CD8-positive, alpha-beta memory T cell (primary cell): ENCODE results near the gene CCDC85C. TPM values are rescaled to one million over a fixed set of nuclear protein-coding genes. Genes with fewer than 3 reads are reported as not detected.

Experiments used
- CTCF ChIA-PET: fragments of 350-600 bp; sonication (Branson Sonifier 250); formaldehyde crosslinking; loops from one replicate; lab custom pipeline; 2021; ENCODE audit warnings: antibody characterized with exemption; lab: Charles Lee
- POLR2A ChIA-PET: fragments of 350-600 bp; sonication (Branson Sonifier 250); formaldehyde crosslinking; loops from one replicate; lab custom pipeline; 2021; ENCODE audit warnings: antibody characterized with exemption; lab: Charles Lee
- DNase-seq, 5 donors: peaks; one replicate each; pipeline versions ENCODE4 v3.0.0 to v3.0.0-alpha.2; 2020 to 2022; ENCODE audit warnings: mixed read lengths in 1 of 5
- H3K27ac ChIP-seq: one replicate; pipeline ENCODE4 v1.7.0; 2013; ENCODE audit warnings: low read depth, mild to moderate bottlenecking, low read length, moderate library complexity
- H3K27me3 ChIP-seq: 2 replicates; pipeline ENCODE4 v1.7.0; 2013; ENCODE audit warnings: low read length, mild to moderate bottlenecking; ENCODE audit not compliant: insufficient read depth, poor library complexity, severe bottlenecking
- H3K36me3 ChIP-seq: 2 replicates; pipeline ENCODE4 v1.7.0; 2013; ENCODE audit warnings: mild to moderate bottlenecking, low read length, moderate library complexity; ENCODE audit not compliant: insufficient read depth
- H3K4me1 ChIP-seq: 2 replicates; pipeline ENCODE4 v1.7.0; 2013; ENCODE audit warnings: mild to moderate bottlenecking, low read length, moderate library complexity; ENCODE audit not compliant: insufficient read depth
- H3K4me3 ChIP-seq: 2 replicates; pipeline ENCODE4 v1.7.0; 2013; ENCODE audit warnings: mild to moderate bottlenecking, low read length
- H3K9me3 ChIP-seq: 2 replicates; pipeline ENCODE4 v1.7.0; 2013; ENCODE audit warnings: mild to moderate bottlenecking, low read length
- H3K27ac Mint-ChIP-seq, 8 donors: one replicate each; pipeline ENCODE4 v1.8.0; 2020 to 2021; ENCODE audit warnings: mixed read lengths in 8 of 8, mild to moderate bottlenecking in 6 of 8, inconsistent platforms in 3 of 8, moderate library complexity in 3 of 8
- H3K27me3 Mint-ChIP-seq, 2 donors: one replicate each; pipeline ENCODE4 v1.8.0; 2020 to 2021; ENCODE audit warnings: mixed read lengths in 2 of 2, mild to moderate bottlenecking in 1 of 2, moderate library complexity in 1 of 2
- H3K36me3 Mint-ChIP-seq, 3 donors: one replicate each; pipeline ENCODE4 v1.8.0; 2020 to 2021; ENCODE audit warnings: mixed read lengths in 3 of 3, inconsistent platforms in 1 of 3, mild to moderate bottlenecking in 1 of 3
- H3K4me1 Mint-ChIP-seq, 3 donors: one replicate each; pipeline ENCODE4 v1.8.0; 2020 to 2021; ENCODE audit warnings: mixed read lengths in 3 of 3, inconsistent platforms in 1 of 3, mild to moderate bottlenecking in 1 of 3
- H3K4me3 Mint-ChIP-seq, 7 donors: one replicate each; pipeline ENCODE4 v1.8.0; 2020 to 2021; ENCODE audit warnings: mixed read lengths in 7 of 7, mild to moderate bottlenecking in 6 of 7, moderate library complexity in 4 of 7, inconsistent platforms in 2 of 7
- H3K9me3 Mint-ChIP-seq, 5 donors: one replicate each; pipeline ENCODE4 v1.8.0; 2020 to 2022; ENCODE audit warnings: mixed read lengths in 5 of 5, mild to moderate bottlenecking in 3 of 5, moderate library complexity in 2 of 5, inconsistent platforms in 1 of 5
- polyA plus RNA-seq: library from polyadenylated mRNA; unstranded; fragments of 300-500 nt; fragmentation: Illumina TruSeq; gene quantifications from one replicate; pipeline ENCODE4 v1.2.3, GENCODE V29; 2021
- total RNA-seq, 2 experiments: library from RNA; stranded (reverse); gene quantifications; one replicate each; pipeline ENCODE4 v1.2.3, GENCODE V29; 2021

Gene CCDC85C
- total and polyA plus RNA-seq, 3 experiments from 2014 or later = 1.2 to 5.3 (median 4.2) TPM

- Mint-ChIP-seq H3K9me3 (no peaks in the 10 kb centered on the region), H3K36me3 (no peaks in the 10 kb centered on the region), H3K27ac (peak overlapping the region in 1 of 8 donors; percentile 54), H3K4me3 (no peak overlapping the region), H3K27me3 (peaks cover 0 to 1% of the 10 kb centered on the region in 2 donors), H3K4me1 (peaks cover 0 to 2% (median 2%) of the 10 kb centered on the region in 3 donors)
- ChIA-PET POLR2A (no interaction called here), CTCF (no interaction called here)
- H3K27me3 ChIP-seq = no peaks in the 10 kb centered on the region
- H3K4me1 ChIP-seq = no peaks in the 10 kb centered on the region
- no peak overlapping the region for H3K27ac ChIP-seq
- DNase-seq = no peak
- H3K36me3 ChIP-seq = no peaks in the 10 kb centered on the region
- no peaks in the 10 kb centered on the region for H3K9me3 ChIP-seq
- no peak overlapping the region for H3K4me3 ChIP-seq
Observed at GRCh38 chr14:99535908-99536778, 67.9 kb downstream of the CCDC85C start.

GRCh38 chr14:99535448-99535847 is 68.6 kb downstream of the CCDC85C start:
- Histone ChIP-seq H3K4me1 (no peaks in the 10 kb centered on the region), H3K4me3 (no peak overlapping the region), H3K36me3 (no peaks in the 10 kb centered on the region), H3K9me3 (no peaks in the 10 kb centered on the region), H3K27me3 (no peaks in the 10 kb centered on the region), H3K27ac (no peak overlapping the region)
- no peaks in the 10 kb centered on the region for H3K36me3 Mint-ChIP-seq
- H3K9me3 Mint-ChIP-seq = no peaks in the 10 kb centered on the region
- CTCF ChIA-PET = interaction anchor here (1.2 kb wide), 1 partner anchor 13 kb away, joined by 3 read pairs; no protein-coding TSS in a partner anchor
- H3K4me1 Mint-ChIP-seq = no peaks in the 10 kb centered on the region
- no peak for DNase-seq
- no peak overlapping the region for H3K4me3 Mint-ChIP-seq
- peaks cover 0 to 1% of the 10 kb centered on the region in 2 donors for H3K27me3 Mint-ChIP-seq
- POLR2A ChIA-PET = no interaction called here
- H3K27ac Mint-ChIP-seq = no peak overlapping the region

DNA sequence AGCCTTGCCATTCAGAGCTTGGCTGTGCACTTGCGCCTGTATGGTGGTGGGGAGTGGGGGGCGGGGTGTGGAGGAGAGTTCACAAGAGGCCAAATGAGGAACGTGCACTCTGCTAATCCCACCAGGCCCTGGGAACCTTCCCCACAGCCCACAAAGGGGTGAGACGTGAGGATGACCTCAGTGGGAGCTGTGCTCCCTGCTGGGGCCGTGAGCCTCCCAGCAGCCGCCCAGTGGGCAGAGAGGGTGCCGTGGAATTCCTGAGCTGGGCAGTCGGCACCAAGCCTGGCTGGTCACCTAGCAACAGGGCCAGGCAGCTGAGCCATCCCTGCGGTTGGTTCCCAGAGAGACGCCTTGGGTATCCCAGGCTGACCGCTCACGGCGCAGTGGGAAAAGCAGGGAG is 69.1 kb downstream of the CCDC85C start:
- ChIA-PET CTCF (interaction anchor here (1.2 kb wide), 1 partner anchor 13 kb away, joined by 3 read pairs; no protein-coding TSS in a partner anchor), POLR2A (no interaction called here)
- no peaks in the 10 kb centered on the region for H3K36me3 ChIP-seq
- H3K9me3 Mint-ChIP-seq = no peaks in the 10 kb centered on the region
- DNase-seq = no peak
- H3K9me3 ChIP-seq = no peaks in the 10 kb centered on the region
- no peak overlapping the region for H3K4me3 ChIP-seq
- no peaks in the 10 kb centered on the region for H3K4me1 ChIP-seq
- H3K27ac ChIP-seq = no peak overlapping the region
- H3K4me1 Mint-ChIP-seq = no peaks in the 10 kb centered on the region
- no peak overlapping the region for H3K27ac Mint-ChIP-seq
- no peak overlapping the region for H3K4me3 Mint-ChIP-seq
- H3K27me3 ChIP-seq = no peaks in the 10 kb centered on the region
- no peaks in the 10 kb centered on the region for H3K36me3 Mint-ChIP-seq
- H3K27me3 Mint-ChIP-seq = peaks cover 0 to 1% of the 10 kb centered on the region in 2 donors

- Histone ChIP-seq H3K9me3 (no peaks in the 10 kb centered on the region), H3K27ac (no peak overlapping the region), H3K27me3 (no peaks in the 10 kb centered on the region), H3K36me3 (no peaks in the 10 kb centered on the region), H3K4me1 (no peaks in the 10 kb centered on the region), H3K4me3 (no peak overlapping the region)
- Mint-ChIP-seq H3K27me3 (peaks cover 0 to 1% of the 10 kb centered on the region in 2 donors), H3K4me1 (no peaks in the 10 kb centered on the region), H3K36me3 (no peaks in the 10 kb centered on the region), H3K4me3 (no peak overlapping the region), H3K9me3 (no peaks in the 10 kb centered on the region), H3K27ac (peak overlapping the region in 1 of 8 donors; percentile 41)
- no peak for DNase-seq
- ChIA-PET CTCF (interaction anchor here (1.2 kb wide), 1 partner anchor 12 kb away, joined by 3 read pairs; no protein-coding TSS in a partner anchor), POLR2A (no interaction called here)
Observed at GRCh38 chr14:99534333-99534732, 69.7 kb downstream of the CCDC85C start.

- H3K4me3 Mint-ChIP-seq = no peak overlapping the region
- POLR2A ChIA-PET = interaction anchor here (0.7 kb wide), 1 partner anchor 1511 kb away, joined by 3 read pairs; no protein-coding TSS in a partner anchor
- no peak overlapping the region for H3K27ac ChIP-seq
Observed at GRCh38 chr14:99532310-99532709, 71.7 kb downstream of the CCDC85C start.

GRCh38 chr14:99531251-99532096 is 72.5 kb downstream of the CCDC85C start:
- DNase-seq = no peak
- no peaks in the 10 kb centered on the region for H3K4me1 ChIP-seq
- no peaks in the 10 kb centered on the region for H3K9me3 Mint-ChIP-seq
- H3K4me1 Mint-ChIP-seq = no peaks in the 10 kb centered on the region
- no peaks in the 10 kb centered on the region for H3K9me3 ChIP-seq
- no peak overlapping the region for H3K4me3 Mint-ChIP-seq
- CTCF ChIA-PET = no interaction called here
- no peak overlapping the region for H3K4me3 ChIP-seq
- POLR2A ChIA-PET = no interaction called here
- H3K27ac ChIP-seq = no peak overlapping the region
- H3K27me3 ChIP-seq = no peaks in the 10 kb centered on the region
- H3K27me3 Mint-ChIP-seq = no peaks in the 10 kb centered on the region
- H3K36me3 ChIP-seq = no peaks in the 10 kb centered on the region
- no peaks in the 10 kb centered on the region for H3K36me3 Mint-ChIP-seq
- no peak overlapping the region for H3K27ac Mint-ChIP-seq

More at GRCh38 chr14:99532310-99532709, 71.7 kb downstream of the CCDC85C start:
- H3K36me3 Mint-ChIP-seq = no peaks in the 10 kb centered on the region
- CTCF ChIA-PET = no interaction called here
- no peaks in the 10 kb centered on the region for H3K4me1 Mint-ChIP-seq
- no peaks in the 10 kb centered on the region for H3K9me3 Mint-ChIP-seq
- DNase-seq = no peak
- peak overlapping the region in 1 of 8 donors; percentile 84 for H3K27ac Mint-ChIP-seq
- H3K36me3 ChIP-seq = no peaks in the 10 kb centered on the region
- no peaks in the 10 kb centered on the region for H3K27me3 Mint-ChIP-seq
- H3K27me3 ChIP-seq = no peaks in the 10 kb centered on the region
- H3K9me3 ChIP-seq = no peaks in the 10 kb centered on the region
- no peak overlapping the region for H3K4me3 ChIP-seq
- H3K4me1 ChIP-seq = no peaks in the 10 kb centered on the region

GRCh38 chr14:99530407-99531155 is 73.4 kb downstream of the CCDC85C start:
- H3K4me1 ChIP-seq = peaks cover 5% of the 10 kb centered on the region
- Mint-ChIP-seq H3K36me3 (no peaks in the 10 kb centered on the region), H3K27me3 (no peaks in the 10 kb centered on the region), H3K27ac (peak overlapping the region in 1 of 8 donors; percentile 29), H3K4me3 (no peak overlapping the region), H3K4me1 (peaks cover 0 to 6% (median under 1%) of the 10 kb centered on the region in 3 donors), H3K9me3 (no peaks in the 10 kb centered on the region)
- ChIA-PET POLR2A (no interaction called here), CTCF (no interaction called here)
- H3K4me3 ChIP-seq = no peak overlapping the region
- DNase-seq = no peak
- H3K27me3 ChIP-seq = no peaks in the 10 kb centered on the region
- H3K36me3 ChIP-seq = no peaks in the 10 kb centered on the region
- H3K27ac ChIP-seq = no peak overlapping the region
- H3K9me3 ChIP-seq = no peaks in the 10 kb centered on the region
